ENCODE measurements around the gene SLFNL1.

DNA sequence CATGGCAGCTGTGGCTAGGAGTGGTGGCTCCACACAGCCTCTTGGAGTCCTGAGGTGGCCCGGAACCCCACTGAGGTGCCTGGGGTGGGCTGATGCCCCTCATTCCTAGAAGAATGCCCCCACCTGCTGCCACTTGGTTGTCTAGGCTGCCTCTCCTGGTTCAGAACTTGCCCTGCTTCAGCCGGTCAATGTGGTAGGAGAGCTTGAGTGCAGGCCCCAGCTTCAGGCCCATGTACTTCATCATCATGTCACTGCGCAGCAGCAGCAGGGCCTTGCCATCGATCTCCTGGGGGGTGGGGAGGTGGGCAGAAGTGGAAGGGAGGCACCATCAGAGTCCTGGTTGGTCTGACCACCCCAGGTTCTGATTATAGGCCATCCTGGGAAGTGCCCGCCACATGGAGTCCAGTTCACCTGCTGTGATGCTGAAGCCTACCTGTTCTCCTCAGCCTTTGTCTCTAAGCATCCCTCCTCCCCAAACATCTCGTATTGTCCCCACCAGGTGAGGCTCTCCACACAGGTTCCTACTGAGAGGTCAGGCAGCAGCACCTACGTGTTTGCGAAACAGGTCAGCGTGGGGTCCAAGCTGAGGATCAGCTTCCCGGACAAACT, 6.6 kb upstream of the SLFNL1 start:
- TF ChIP-seq EZH2phosphoT487 (IDR thresholded peaks at IDR 0.05; ENCODE audit: low read length) = no peak
- TF ChIP-seq, protein P1, sequence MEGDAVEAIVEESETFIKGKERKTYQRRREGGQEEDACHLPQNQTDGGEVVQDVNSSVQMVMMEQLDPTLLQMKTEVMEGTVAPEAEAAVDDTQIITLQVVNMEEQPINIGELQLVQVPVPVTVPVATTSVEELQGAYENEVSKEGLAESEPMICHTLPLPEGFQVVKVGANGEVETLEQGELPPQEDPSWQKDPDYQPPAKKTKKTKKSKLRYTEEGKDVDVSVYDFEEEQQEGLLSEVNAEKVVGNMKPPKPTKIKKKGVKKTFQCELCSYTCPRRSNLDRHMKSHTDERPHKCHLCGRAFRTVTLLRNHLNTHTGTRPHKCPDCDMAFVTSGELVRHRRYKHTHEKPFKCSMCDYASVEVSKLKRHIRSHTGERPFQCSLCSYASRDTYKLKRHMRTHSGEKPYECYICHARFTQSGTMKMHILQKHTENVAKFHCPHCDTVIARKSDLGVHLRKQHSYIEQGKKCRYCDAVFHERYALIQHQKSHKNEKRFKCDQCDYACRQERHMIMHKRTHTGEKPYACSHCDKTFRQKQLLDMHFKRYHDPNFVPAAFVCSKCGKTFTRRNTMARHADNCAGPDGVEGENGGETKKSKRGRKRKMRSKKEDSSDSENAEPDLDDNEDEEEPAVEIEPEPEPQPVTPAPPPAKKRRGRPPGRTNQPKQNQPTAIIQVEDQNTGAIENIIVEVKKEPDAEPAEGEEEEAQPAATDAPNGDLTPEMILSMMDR (IDR thresholded peaks at IDR 0.05; ENCODE audit: low read length) = no peak
- TF ChIP-seq EZH2 (optimal IDR thresholded peaks at IDR 0.05; ENCODE audit: low read depth, low read length) = no peak
